CD4-positive, alpha-beta T cell treated with Interleukin-4 for 4 hours (primary cell): ENCODE measurements around the gene ADAM17.
A peak's percentile ranks its signal among the peaks of the same experiment; 100 is the strongest.
"Not testable (repeated sequence)": the region's sequence is repeated elsewhere in the genome, so short reads cannot be mapped to it uniquely, and the experiment has no call there.

Experiments
- DNase-seq: peaks from one replicate; pipeline ENCODE4 v3.0.0-alpha.2; 2020

ADAM17 gene

GRCh38 chr2:9518780-9519179 is 36.9 kb downstream of the ADAM17 start:
- no peak for DNase-seq

DNA sequence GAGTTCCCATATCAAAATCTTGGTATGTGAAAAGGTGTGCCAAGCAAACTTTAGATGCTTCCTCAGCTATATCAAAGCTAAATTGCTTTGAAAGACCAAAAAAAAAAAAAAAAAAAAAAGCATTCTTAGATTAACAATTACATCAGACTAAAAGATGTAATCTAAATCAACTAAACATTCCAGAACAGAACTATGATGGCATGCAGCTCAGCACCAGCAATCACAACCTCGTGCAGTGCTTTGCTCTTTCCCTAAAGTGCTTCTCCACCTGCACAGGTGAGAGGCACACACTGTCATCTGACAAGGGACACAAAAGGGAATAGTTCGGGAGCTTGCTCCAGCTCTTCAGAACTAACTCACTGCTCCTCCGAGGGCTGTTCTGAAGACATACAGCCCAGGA is 37.5 kb downstream of the ADAM17 start:
- DNase-seq = no peak

GRCh38 chr2:9517118-9517782 is 38.4 kb downstream of the ADAM17 start:
- DNase-seq = no peak

DNA sequence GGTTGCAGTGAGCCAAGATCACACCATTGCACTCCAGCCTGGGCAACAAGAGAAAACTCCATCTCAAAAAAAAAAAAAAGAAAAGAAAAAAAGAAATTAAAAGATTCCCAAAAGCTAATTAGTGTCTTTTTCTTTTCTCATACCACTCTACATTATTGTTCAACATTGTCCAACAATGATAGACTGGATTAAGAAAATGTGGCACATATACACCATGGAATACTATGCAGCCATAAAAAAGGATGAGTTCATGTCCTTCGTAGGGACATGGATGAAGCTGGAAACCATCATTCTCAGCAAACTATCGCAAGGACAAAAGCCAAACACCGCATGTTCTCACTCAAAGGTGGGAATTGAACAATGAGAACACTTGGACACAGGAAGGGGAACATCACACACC is 41.7 kb downstream of the ADAM17 start:
- not testable (repeated sequence) for DNase-seq

DNA sequence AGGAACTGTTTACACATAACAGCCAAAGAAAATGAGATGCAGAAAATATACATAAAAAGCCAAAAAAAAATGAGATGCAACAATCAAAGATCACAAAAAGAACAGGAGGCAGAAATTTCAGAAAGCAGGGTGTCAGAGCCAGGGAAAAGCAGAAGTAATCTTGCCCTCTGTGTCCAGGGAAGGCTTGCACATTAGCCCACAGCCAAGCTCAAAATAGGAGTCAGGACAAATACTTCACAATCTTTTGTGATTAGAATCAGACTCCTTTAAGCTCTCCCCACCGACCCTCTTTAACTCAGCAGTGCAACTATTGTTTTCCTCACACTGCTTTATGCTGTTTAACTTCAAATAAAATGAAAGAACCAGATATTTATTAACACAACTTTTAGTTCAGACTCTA is 46.7 kb downstream of the ADAM17 start:
- DNase-seq = no peak

DNA sequence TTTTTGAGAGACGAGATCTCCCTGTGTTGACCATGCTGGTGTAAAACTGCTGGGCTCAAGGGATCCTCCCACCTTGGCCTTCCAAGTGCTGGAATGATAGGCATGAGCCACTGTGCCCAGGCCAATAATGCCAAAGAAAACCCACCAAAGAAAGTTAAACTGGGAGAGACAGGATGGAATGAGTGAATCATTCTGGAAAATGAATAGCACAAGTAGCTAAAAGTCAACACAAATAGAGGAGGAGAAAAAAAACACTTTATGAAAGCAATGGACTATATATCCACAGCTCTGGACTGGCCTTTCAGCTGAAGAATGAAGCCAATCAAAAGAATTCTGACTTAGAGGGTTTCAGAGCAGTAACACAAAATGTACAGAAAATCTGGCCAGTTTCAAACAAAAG is 57.4 kb downstream of the ADAM17 start:
- no peak for DNase-seq

DNA sequence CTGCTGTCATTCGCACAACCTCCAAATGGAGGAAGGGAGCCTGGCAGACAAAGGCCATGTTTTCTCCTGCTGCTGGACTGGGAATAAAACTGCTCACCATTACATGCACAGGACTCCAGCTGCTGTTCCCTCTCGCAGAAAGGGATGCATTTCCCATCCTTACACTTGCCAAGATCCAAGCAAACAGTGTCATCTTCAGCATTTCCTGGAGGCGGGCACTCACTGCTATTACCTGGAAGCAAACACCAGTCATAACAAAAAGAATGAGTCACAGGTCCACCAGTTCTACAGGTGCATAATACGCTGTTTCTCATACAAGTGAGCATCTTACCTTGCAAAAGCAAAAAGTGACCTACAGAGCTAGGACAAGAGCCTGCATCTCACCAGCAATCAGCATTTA is 58.6 kb downstream of the ADAM17 start:
- no peak for DNase-seq

DNA sequence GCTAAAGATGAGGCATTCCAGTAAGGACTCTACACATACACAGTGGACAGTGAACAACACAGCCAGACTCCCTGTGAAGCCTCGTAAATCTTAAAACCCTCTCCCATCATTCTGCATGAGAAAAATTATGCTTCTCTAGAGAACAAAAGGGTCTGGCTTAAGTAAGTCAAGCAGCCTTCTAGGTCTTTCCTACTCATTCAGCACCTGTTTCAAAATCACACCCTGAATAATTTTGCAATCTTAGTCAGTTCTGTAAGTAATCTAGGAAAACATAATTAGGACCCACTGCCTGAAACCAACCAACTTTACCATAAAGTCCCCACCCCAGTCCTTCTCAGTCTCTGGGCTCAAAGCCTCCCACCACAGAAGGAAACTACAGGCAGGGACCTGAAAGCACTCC is 61.5 kb downstream of the ADAM17 start:
- DNase-seq = no peak

DNA sequence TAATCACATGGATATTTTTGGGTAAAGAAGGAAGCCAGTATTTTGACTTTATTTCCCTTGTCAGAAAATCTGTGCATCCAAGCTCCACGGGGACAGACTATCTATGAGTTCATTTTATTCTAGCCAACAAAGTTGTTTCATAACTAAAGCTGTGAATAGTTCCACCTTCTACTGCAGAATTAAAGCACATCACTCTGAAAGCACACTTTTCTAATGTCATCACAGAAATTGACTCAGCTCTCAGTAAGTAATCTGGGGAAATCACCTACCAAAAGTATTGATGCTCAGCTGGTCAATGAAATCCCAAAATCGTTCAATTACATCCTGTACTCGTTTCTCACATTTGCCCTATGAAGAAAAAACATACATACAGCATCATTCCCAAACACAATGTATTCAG is 62.2 kb downstream of the ADAM17 start:
- DNase-seq = no peak

- no peak for DNase-seq
Observed at GRCh38 chr2:9492927-9493326, 62.7 kb downstream of the ADAM17 start.

DNA sequence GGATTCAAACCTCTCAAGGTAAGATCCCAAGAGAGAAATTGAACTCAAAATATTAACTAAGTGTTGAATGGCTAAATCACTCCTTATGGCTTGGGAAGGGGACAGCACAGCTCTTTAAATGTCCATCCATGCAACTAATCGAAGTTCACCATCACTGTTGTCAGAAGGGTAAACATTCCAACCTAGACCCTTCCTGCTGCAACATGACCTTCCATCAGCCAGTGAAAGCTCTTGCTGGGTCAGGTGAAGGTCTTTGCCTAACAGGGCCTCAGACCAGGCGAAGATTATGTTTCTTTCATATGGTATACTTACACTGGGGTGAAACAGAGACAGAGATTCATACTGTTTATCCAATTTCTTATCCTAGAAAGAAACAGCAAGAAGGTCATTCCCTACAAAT is 64.8 kb downstream of the ADAM17 start:
- no peak for DNase-seq

GRCh38 chr2:9488583-9489547 is 66.8 kb downstream of the ADAM17 start:
- no peak for DNase-seq

DNA sequence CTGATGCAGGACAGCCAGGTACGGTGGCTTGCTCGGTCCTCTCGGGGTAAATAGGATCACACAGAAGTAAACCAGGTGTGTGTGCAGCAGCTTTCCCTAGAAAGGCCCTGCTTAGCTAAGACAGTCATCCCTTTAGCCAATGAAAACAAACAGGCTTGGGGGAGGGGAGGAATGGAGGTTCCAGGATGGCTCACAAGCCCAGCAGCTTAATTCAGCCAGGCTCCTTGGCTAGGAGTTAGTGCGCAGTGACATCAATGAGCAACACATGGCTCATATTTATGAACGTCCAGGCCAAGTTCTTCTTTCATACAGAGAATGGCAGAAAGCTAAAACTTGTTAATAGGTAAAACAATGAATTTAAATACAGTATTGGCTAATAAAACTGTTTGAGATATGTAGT is 71.1 kb downstream of the ADAM17 start:
- DNase-seq = no peak

GRCh38 chr2:9483107-9483506 is 72.5 kb downstream of the ADAM17 start:
- DNase-seq = no peak

- DNase-seq = no peak
Observed at GRCh38 chr2:9480157-9480556, 75.5 kb downstream of the ADAM17 start.

DNA sequence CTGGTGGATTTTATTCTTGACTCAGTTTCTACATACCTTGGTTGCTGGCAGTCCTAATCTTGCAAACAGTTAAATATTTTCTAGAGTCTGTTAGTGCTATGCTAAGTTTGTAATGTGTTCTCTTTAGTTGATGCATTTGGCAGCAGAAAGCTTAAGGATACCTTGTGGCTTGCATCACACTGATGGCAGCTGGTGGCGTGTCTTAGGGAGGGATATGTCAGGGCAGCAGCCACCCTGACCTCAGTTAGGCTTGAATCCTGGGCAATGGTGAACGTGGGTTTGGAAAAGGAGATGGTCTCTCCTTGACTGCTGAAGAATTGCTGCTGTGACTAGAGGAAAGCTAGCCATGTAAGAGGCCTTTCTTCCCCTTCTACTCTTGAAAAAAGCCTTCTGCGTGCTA is 77.1 kb downstream of the ADAM17 start:
- no peak for DNase-seq

GRCh38 chr2:9477914-9478313 is 77.7 kb downstream of the ADAM17 start:
- DNase-seq = no peak

- peak; percentile 70 for DNase-seq
Observed at GRCh38 chr2:9474361-9475057, 81.1 kb downstream of the ADAM17 start, which contains the start of gene IAH1. TSS of gene IAH1 (plus strand) at chr2:9474551. CDS start at chr2:9474567, 16 bp downstream.

- peak; percentile 72 for DNase-seq
Observed at GRCh38 chr2:9473985-9474360, 81.7 kb downstream of the ADAM17 start.

- peak; percentile 17 for DNase-seq
Observed at GRCh38 chr2:9473308-9473984, 82.2 kb downstream of the ADAM17 start.

GRCh38 chr2:9472511-9472910 is 83.1 kb downstream of the ADAM17 start:
- no peak for DNase-seq

DNA sequence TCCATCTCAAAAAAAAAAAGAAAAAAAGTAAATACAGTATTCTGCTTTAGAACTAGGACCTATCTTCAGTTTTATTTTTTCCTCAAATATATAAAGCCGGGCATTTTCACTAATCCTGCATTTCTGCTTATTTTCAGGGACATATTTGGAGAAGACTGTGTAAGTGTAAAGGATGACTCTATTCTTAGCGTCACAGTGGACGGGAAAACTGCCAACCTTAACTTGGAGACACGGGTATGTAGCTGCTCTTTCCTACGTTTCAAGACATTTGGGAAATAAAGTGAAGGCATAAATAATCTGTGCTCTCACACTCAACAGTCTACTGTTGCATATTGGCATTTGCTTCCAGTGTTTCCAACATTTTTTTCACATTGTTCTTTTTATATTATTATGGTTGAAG is 84.4 kb downstream of the ADAM17 start:
- DNase-seq = no peak

DNA sequence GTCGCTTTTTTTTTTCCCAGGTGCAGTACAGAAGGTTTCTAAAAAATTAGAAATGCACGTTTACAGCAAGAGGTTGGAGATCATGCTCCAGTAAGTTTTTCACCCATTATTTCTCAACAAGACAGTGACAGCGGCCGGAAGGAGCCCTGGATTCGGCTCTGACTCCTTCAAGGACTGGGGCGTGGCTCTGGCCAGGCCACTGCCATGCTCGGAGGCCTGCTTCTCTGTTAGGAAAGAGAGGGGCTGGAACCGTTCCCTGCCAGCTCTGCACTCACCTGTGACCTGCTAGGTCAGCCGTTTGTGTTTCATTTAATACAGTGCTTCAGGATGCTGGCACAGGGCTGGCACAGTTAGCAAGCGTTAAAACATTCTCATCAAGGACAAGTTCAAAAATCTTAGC is 87.9 kb downstream of the ADAM17 start:
- no peak for DNase-seq
